SK-N-MC (cell line): ENCODE results near the gene PTPRG.
A peak's percentile ranks its signal among the peaks of the same experiment; 100 is the strongest.

Experiments used
- DNase-seq: peaks from one replicate; pipeline ENCODE4 v3.0.0-alpha.2; 2011; ENCODE audit warnings: low read depth, low spot score
- H3K27ac ChIP-seq: fragments of 200-600 bp; sonication (generic); 2 replicates; pipeline ENCODE4 v1.5.1; 2016; ENCODE audit warnings: mixed run types
- H3K36me3 ChIP-seq: fragments of 200-600 bp; sonication (generic); 2 replicates; pipeline ENCODE4 v1.6.1; 2017; ENCODE audit warnings: antibody characterized with exemption, low read length, mixed read lengths; ENCODE audit not compliant: insufficient read depth
- H3K4me3 ChIP-seq: fragments of 200-600 bp; sonication (generic); 2 replicates; pipeline ENCODE4 v1.5.1; 2016
- H3K9ac ChIP-seq: fragments of 200-600 bp; sonication (generic); 2 replicates; pipeline ENCODE4 v1.8.0; 2017; ENCODE audit warnings: mixed run types, mixed read lengths; ENCODE audit not compliant: insufficient read length
- H3K9me3 ChIP-seq: fragments of 200-600 bp; sonication (generic); 2 replicates; pipeline ENCODE4 v1.6.1; 2017; ENCODE audit warnings: low read depth, mild to moderate bottlenecking, antibody characterized with exemption, low read length, moderate library complexity, mixed read lengths
- EZH2 ChIP-seq: fragments of 200-600 bp; sonication (generic); IDR thresholded peaks from one replicate; pipeline ENCODE4 v1.6.1; 2017; ENCODE audit warnings: antibody characterized with exemption
- FOXP2 ChIP-seq: optimal IDR thresholded peaks from 2 replicates; pipeline ENCODE3; 2011; ENCODE audit warnings: mild to moderate bottlenecking, moderate library complexity; ENCODE audit not compliant: insufficient read depth; ENCODE audit errors: extremely low read length, control extremely low read depth
- POLR2AphosphoS5 ChIP-seq: IDR thresholded peaks from 2 replicates; pipeline ENCODE4 v1.6.1; 2012; ENCODE audit warnings: mild to moderate bottlenecking, low read depth, low read length, borderline replicate concordance

PTPRG gene

GRCh38 chr3:61559136-61559731, 2.1 kb upstream of the PTPRG start:
- Histone ChIP-seq H3K27ac (no peak overlapping the region), H3K4me3 (no peak overlapping the region)
- TF ChIP-seq FOXP2 (no peak), POLR2AphosphoS5 (no peak), EZH2 (no peak)

GRCh38 chr3:61560517-61561373, 626 bp upstream of the PTPRG start:
- Histone ChIP-seq H3K4me3 (peak overlapping the region; percentile 84), H3K36me3 (no peaks in the 10 kb centered on the region), H3K27ac (peak overlapping the region; percentile 94), H3K9ac (peak overlapping the region; percentile 80), H3K9me3 (no peaks in the 10 kb centered on the region)
- DNase-seq: peak; percentile 66
- TF ChIP-seq POLR2AphosphoS5 (peak; percentile 53), EZH2 (no peak), FOXP2 (no peak)

More at GRCh38 chr3:61559136-61559731, 2.1 kb upstream of the PTPRG start:
- Histone ChIP-seq H3K9me3 (no peaks in the 10 kb centered on the region), H3K36me3 (no peaks in the 10 kb centered on the region), H3K9ac (no peak overlapping the region)
- no peak for DNase-seq

GRCh38 chr3:61562042-61562720, 810 bp downstream of the PTPRG start:
- TF ChIP-seq EZH2 (no peak), FOXP2 (no peak), POLR2AphosphoS5 (no peak)
- peak overlapping the region; percentile 81 for H3K9ac ChIP-seq
- DNase-seq: no peak
- H3K9me3 ChIP-seq: no peaks in the 10 kb centered on the region
- H3K4me3 ChIP-seq: peak overlapping the region; percentile 84
- 0 out of 2 replicates have a peak overlapping the region, but pooled peaks have one; percentile 83 for H3K27ac ChIP-seq
- H3K36me3 ChIP-seq: no peaks in the 10 kb centered on the region

GRCh38 chr3:61562721-61563312, 1.4 kb downstream of the PTPRG start:
- peak overlapping the region; percentile 84 for H3K4me3 ChIP-seq
- no peaks in the 10 kb centered on the region for H3K9me3 ChIP-seq
- DNase-seq: no peak
- H3K36me3 ChIP-seq: no peaks in the 10 kb centered on the region
- H3K9ac ChIP-seq: peak overlapping the region; percentile 81
- no peak overlapping the region for H3K27ac ChIP-seq
- no peak for TF ChIP-seq FOXP2
- no peak for TF ChIP-seq EZH2
- no peak for TF ChIP-seq POLR2AphosphoS5

- no peak overlapping the region for H3K27ac ChIP-seq
- TF ChIP-seq EZH2 (no peak), FOXP2 (no peak), POLR2AphosphoS5 (no peak)
- peak overlapping the region; percentile 84 for H3K4me3 ChIP-seq
- DNase-seq: no peak
- no peaks in the 10 kb centered on the region for H3K9me3 ChIP-seq
- H3K36me3 ChIP-seq: no peaks in the 10 kb centered on the region
- H3K9ac ChIP-seq: no peak overlapping the region
These were observed 2.2 kb downstream of the PTPRG start for GRCh38 chr3:61563313-61564271.

GRCh38 chr3:61564395-61565059, 3.2 kb downstream of the PTPRG start:
- no peak overlapping the region for H3K27ac ChIP-seq
- no peak overlapping the region for H3K9ac ChIP-seq
- no peak overlapping the region for H3K4me3 ChIP-seq
- no peak for TF ChIP-seq FOXP2
- TF ChIP-seq EZH2: no peak
- TF ChIP-seq POLR2AphosphoS5: no peak
- H3K36me3 ChIP-seq: no peaks in the 10 kb centered on the region
- no peaks in the 10 kb centered on the region for H3K9me3 ChIP-seq
- no peak for DNase-seq

GRCh38 chr3:61565569-61565968, 4.2 kb downstream of the PTPRG start:
- TF ChIP-seq EZH2 (no peak), FOXP2 (no peak), POLR2AphosphoS5 (no peak)
- Histone ChIP-seq H3K9me3 (no peaks in the 10 kb centered on the region), H3K27ac (no peak overlapping the region), H3K9ac (no peak overlapping the region), H3K4me3 (no peak overlapping the region), H3K36me3 (no peaks in the 10 kb centered on the region)
- no peak for DNase-seq
